Progenitor cell of endocrine pancreas (in vitro differentiated cells): ENCODE data around the gene LBX1. TPM values are rescaled to one million over a fixed set of nuclear protein-coding genes. Genes with fewer than 3 reads are reported as not detected.
"Not testable (repeated sequence)": the region's sequence is repeated elsewhere in the genome, so short reads cannot be mapped to it uniquely, and the experiment has no call there.

Experiments used
- DNase-seq: peaks from one replicate; pipeline ENCODE4 v3.0.0; 2021; ENCODE audit warnings: low spot score; ENCODE audit not compliant: unreplicated experiment
- H3K27ac Mint-ChIP-seq: 2 replicates; pipeline ENCODE4 v1.8.0; 2021; ENCODE audit warnings: mild to moderate bottlenecking, moderate library complexity, mixed read lengths
- H3K27me3 Mint-ChIP-seq: 2 replicates; pipeline ENCODE4 v1.8.0; 2021; ENCODE audit warnings: mixed read lengths
- H3K36me3 Mint-ChIP-seq: 2 replicates; pipeline ENCODE4 v1.8.0; 2022; ENCODE audit warnings: mixed read lengths; ENCODE audit not compliant: insufficient read depth
- H3K4me1 Mint-ChIP-seq: 2 replicates; pipeline ENCODE4 v1.8.0; 2021; ENCODE audit warnings: low read depth, mixed read lengths
- H3K4me3 Mint-ChIP-seq: 2 replicates; pipeline ENCODE4 v1.8.0; 2021; ENCODE audit warnings: low read depth, mild to moderate bottlenecking, moderate library complexity, mixed read lengths
- H3K9me3 Mint-ChIP-seq: 2 replicates; pipeline ENCODE4 v1.8.0; 2021; ENCODE audit warnings: low read depth, mixed read lengths
- total RNA-seq: library from RNA; stranded (reverse); gene quantifications from 2 replicates; pipeline ENCODE4 v1.2.1, GENCODE V29; 2021
- TF ChIP-seq, protein P1 (sequence below): fragments of 200-600 bp; sonication (generic); IDR thresholded peaks from one replicate; pipeline ENCODE4 v1.5.0; 2021; ENCODE audit warnings: antibody characterized with exemption, mild to moderate bottlenecking; ENCODE audit not compliant: unreplicated experiment

The LBX1 gene
- total RNA-seq, 1 donor from 2014 or later: not detected

- peaks cover 68% of the 10 kb centered on the region for H3K27me3 Mint-ChIP-seq
- no peak for DNase-seq
- no peak overlapping the region for H3K27ac Mint-ChIP-seq
- no peak overlapping the region for H3K4me3 Mint-ChIP-seq
- H3K36me3 Mint-ChIP-seq: no peaks in the 10 kb centered on the region
- TF ChIP-seq, protein P1, sequence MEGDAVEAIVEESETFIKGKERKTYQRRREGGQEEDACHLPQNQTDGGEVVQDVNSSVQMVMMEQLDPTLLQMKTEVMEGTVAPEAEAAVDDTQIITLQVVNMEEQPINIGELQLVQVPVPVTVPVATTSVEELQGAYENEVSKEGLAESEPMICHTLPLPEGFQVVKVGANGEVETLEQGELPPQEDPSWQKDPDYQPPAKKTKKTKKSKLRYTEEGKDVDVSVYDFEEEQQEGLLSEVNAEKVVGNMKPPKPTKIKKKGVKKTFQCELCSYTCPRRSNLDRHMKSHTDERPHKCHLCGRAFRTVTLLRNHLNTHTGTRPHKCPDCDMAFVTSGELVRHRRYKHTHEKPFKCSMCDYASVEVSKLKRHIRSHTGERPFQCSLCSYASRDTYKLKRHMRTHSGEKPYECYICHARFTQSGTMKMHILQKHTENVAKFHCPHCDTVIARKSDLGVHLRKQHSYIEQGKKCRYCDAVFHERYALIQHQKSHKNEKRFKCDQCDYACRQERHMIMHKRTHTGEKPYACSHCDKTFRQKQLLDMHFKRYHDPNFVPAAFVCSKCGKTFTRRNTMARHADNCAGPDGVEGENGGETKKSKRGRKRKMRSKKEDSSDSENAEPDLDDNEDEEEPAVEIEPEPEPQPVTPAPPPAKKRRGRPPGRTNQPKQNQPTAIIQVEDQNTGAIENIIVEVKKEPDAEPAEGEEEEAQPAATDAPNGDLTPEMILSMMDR: no peak
- no peaks in the 10 kb centered on the region for H3K4me1 Mint-ChIP-seq
- H3K9me3 Mint-ChIP-seq: no peaks in the 10 kb centered on the region
Measured at GRCh38 chr10:101207026-101207425, 22.2 kb downstream of the LBX1 start.

GRCh38 chr10:101202667-101203066 is 26.6 kb downstream of the LBX1 start:
- DNase-seq, H3K27ac Mint-ChIP-seq, H3K4me1 Mint-ChIP-seq, H3K9me3 Mint-ChIP-seq, H3K36me3 Mint-ChIP-seq, H3K4me3 Mint-ChIP-seq: not testable (repeated sequence)
- H3K27me3 Mint-ChIP-seq: peaks cover 53% of the 10 kb centered on the region

GRCh38 chr10:101198326-101198977 is 30.8 kb downstream of the LBX1 start:
- not testable (repeated sequence) for H3K9me3 Mint-ChIP-seq, H3K27ac Mint-ChIP-seq, H3K4me1 Mint-ChIP-seq, H3K36me3 Mint-ChIP-seq, H3K4me3 Mint-ChIP-seq, DNase-seq
- H3K27me3 Mint-ChIP-seq: peaks cover 53% of the 10 kb centered on the region

- peaks cover 52% of the 10 kb centered on the region for H3K27me3 Mint-ChIP-seq
- no peaks in the 10 kb centered on the region for H3K36me3 Mint-ChIP-seq
- TF ChIP-seq, protein P1: no peak
- no peak overlapping the region for H3K4me3 Mint-ChIP-seq
- H3K27ac Mint-ChIP-seq: no peak overlapping the region
- no peak for DNase-seq
- H3K9me3 Mint-ChIP-seq: no peaks in the 10 kb centered on the region
- no peaks in the 10 kb centered on the region for H3K4me1 Mint-ChIP-seq
Measured at GRCh38 chr10:101195921-101196320, 33.3 kb downstream of the LBX1 start.

DNA sequence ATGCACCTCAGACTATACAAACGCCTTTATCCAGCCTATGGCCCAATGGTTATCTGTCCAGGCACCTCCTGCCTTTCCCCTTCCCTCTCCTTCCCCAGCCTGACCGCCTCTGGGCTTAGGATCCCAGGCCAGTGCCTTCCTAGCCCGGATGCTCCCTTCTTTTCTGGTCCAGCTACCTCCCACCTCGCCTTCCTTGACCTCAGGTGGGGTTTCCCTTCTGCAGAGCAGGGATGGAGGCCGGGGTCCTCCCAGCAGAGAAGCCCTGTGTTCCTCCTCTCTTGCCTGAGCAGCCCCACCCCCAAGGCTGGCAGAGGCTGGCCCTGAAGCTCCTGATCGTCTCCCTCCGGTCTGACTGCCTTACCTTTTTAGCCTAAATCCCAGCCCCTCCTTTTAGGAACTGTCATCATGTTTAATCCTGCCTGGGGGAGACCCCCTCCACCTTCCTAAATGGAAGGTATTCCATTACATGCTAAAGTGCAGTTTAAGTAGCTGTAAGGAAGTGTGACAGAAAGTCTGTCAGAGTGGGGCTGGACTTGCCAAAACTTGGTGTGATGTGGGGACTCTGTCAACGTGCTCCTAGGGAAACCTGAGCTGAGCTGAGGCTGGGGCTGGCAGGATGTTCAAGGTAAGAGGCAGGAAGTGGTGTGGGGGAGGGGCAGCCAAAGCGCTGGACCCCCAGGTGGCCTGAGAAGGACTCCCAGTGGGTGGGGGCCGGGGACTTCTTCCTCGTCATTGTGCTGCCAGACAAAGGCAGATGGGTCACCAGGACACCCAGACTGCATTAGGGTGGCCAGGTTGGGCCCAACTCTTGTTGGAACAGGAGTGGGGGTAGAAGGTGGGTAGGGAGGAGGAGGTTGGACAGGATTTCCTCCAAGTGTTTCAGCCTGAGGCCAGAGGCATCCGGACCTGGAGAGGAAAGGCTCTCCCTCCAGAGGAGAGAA is 39.5 kb downstream of the LBX1 start:
- no peak for DNase-seq
- TF ChIP-seq, protein P1: no peak
- Mint-ChIP-seq H3K27me3 (peaks cover 24% of the 10 kb centered on the region), H3K36me3 (no peaks in the 10 kb centered on the region), H3K27ac (no peak overlapping the region), H3K9me3 (no peaks in the 10 kb centered on the region), H3K4me1 (no peaks in the 10 kb centered on the region), H3K4me3 (no peak overlapping the region)

DNA sequence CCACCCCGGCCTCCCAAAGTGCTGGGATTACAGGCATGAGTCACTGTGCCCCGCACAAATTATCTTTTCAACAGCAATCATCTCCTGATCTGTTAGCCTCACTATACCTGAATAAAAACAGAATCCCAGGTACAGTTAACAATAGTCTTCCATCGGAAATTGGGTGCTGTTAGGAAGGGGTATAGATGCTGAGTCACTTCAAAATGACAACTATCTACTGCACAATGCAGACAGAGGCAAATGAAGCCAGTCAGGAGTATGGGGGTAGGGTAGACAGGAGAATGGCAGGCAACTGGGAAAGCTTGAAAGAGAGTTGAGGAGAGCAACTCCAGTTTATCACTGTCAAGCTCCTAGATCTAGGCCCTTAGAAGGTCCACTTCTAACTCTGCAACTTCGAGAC is 40.3 kb downstream of the LBX1 start:
- TF ChIP-seq, protein P1: no peak
- H3K9me3 Mint-ChIP-seq: no peaks in the 10 kb centered on the region

More for the DNA sequence above, 40.3 kb downstream of the LBX1 start:
- no peak for DNase-seq
- Mint-ChIP-seq H3K4me3 (no peak overlapping the region), H3K27me3 (peaks cover 24% of the 10 kb centered on the region), H3K36me3 (no peaks in the 10 kb centered on the region), H3K27ac (no peak overlapping the region), H3K4me1 (no peaks in the 10 kb centered on the region)
